K562 (cell line): Measurements from ENCODE around the gene VPS18. TPM values are rescaled to one million over a fixed set of nuclear protein-coding genes. Genes with fewer than 3 reads are reported as not detected.

Experiments used
- ATAC-seq: fragments of 200-7000 bp; cut with Tn5 transposase; 3 replicates; pipeline ENCODE4 v1.9.1; 2020; ENCODE audit warnings: moderate library complexity
- BruUV-seq: library from RNA; stranded (reverse); fragments of 400-500 nt; replicated peaks from 2 replicates; lab custom pipeline; 2021; lab: Mats Ljungman, UMichigan
- CTCF ChIA-PET: fragments of 300-600 bp; formaldehyde crosslinking; extraction: SDS; loops from one replicate; lab custom pipeline; 2021; ENCODE audit warnings: low intra/inter-chr PET ratio; lab: Yijun Ruan, JAX
- POLR2A ChIA-PET: fragments of 300-600, 350-650 bp; sonication (Branson Sonifier 250); formaldehyde crosslinking; extraction: SDS; loops from one replicate; lab custom pipeline; 2021; ENCODE audit warnings: antibody characterized with exemption, inconsistent platforms; lab: Yijun Ruan, JAX
- DNase-seq, 4 experiments: peaks; one replicate each; pipeline versions ENCODE4 v3.0.0 to v3.0.0-alpha.2; 2011 to 2018; ENCODE audit warnings: low spot score in 3 of 4, mixed read lengths in 3 of 4; ENCODE audit errors: extremely low read depth in 1 of 4
- FAIRE-seq: peaks from 2 replicates; lab custom pipeline; 2011; peaks lifted over from hg19 to GRCh38; lab: Jason Lieb, UNC
- H2AFZ ChIP-seq: 2 replicates; pipeline ENCODE4 v1.6.0; 2011; ENCODE audit warnings: low read depth, low read length, control low read depth, inconsistent platforms
- H3K27ac ChIP-seq: fragments of 200-600 bp; 3 replicates; pipeline ENCODE4 v1.8.0; 2011; ENCODE audit warnings: low read depth, mild to moderate bottlenecking, control low read depth, inconsistent platforms, low read length, moderate library complexity, mixed read lengths; ENCODE audit errors: extremely low read depth
- H3K27me3 ChIP-seq, 2 experiments: fragments of 300-600 bp in 1 of 2; 2 replicates in 1 of 2; 3 replicates in 1 of 2; pipeline versions ENCODE4 v1.6.0 to v1.8.0; 2011; ENCODE audit warnings: inconsistent platforms in 2 of 2, low read length in 2 of 2, mild to moderate bottlenecking in 1 of 2, mixed read lengths in 1 of 2, moderate library complexity in 1 of 2; ENCODE audit not compliant: control insufficient read depth in 2 of 2, insufficient read depth in 2 of 2
- H3K36me3 ChIP-seq: fragments of 300-600 bp; 3 replicates; pipeline ENCODE4 v1.8.0; 2011; ENCODE audit warnings: mild to moderate bottlenecking, low read length, inconsistent platforms; ENCODE audit not compliant: control insufficient read depth, insufficient read depth
- H3K4me1 ChIP-seq, 2 experiments: fragments of 200-600 bp in 1 of 2; replicated peaks in 1 of 2; 2 replicates in 1 of 2; 3 replicates in 1 of 2; pipeline versions ENCODE4 v1.5.1 to v1.8.0; 2011; ENCODE audit warnings: inconsistent platforms in 2 of 2, low read length in 2 of 2, mild to moderate bottlenecking in 1 of 2, mixed read lengths in 1 of 2, moderate library complexity in 1 of 2; ENCODE audit not compliant: control insufficient read depth in 2 of 2, insufficient read depth in 2 of 2
- H3K4me2 ChIP-seq: 2 replicates; pipeline ENCODE4 v1.6.1; 2011; ENCODE audit warnings: low read length, control low read depth, inconsistent platforms, mixed read lengths; ENCODE audit not compliant: insufficient read depth
- H3K4me3 ChIP-seq: fragments of 200-600 bp; sonication (generic), shearing (Covaris generic); 2 replicates; pipeline ENCODE4 v1.5.1; 2016; ENCODE audit warnings: control low read depth, inconsistent platforms
- H3K79me2 ChIP-seq: fragments of 200-600 bp; 3 replicates; pipeline ENCODE4 v1.8.0; 2011; ENCODE audit warnings: low read length, inconsistent platforms; ENCODE audit not compliant: control insufficient read depth, insufficient read depth
- H3K9ac ChIP-seq, 2 experiments: 2 replicates each; pipeline versions ENCODE4 v1.6.0 to v1.6.1; 2011; ENCODE audit warnings: low read depth in 2 of 2, low read length in 2 of 2, control low read depth in 1 of 2, inconsistent platforms in 1 of 2, mild to moderate bottlenecking in 1 of 2, mixed read lengths in 1 of 2; ENCODE audit not compliant: insufficient read depth in 1 of 2
- H3K9me1 ChIP-seq: one replicate; pipeline ENCODE4 v1.6.0; 2011; ENCODE audit warnings: inconsistent platforms, mild to moderate bottlenecking, low read length, moderate library complexity; ENCODE audit not compliant: control insufficient read depth, insufficient read depth
- H3K9me3 ChIP-seq: replicated peaks from 2 replicates; pipeline ENCODE4 v1.5.1; 2011; ENCODE audit warnings: low read depth, low read length, inconsistent platforms; ENCODE audit not compliant: control insufficient read depth, insufficient read depth
- H4K20me1 ChIP-seq: replicated peaks from 2 replicates; pipeline ENCODE4 v1.6.1; 2011; ENCODE audit warnings: low read length, inconsistent platforms, mixed read lengths; ENCODE audit not compliant: control insufficient read depth, insufficient read depth
- CTCF ChIP-seq, 3 experiments: IDR thresholded peaks in 2 of 3; conservative IDR thresholded peaks in 1 of 3; 2 replicates each; pipeline ENCODE4 v1.5.1; 2011 to 2012; ENCODE audit warnings: low read length in 3 of 3, mild to moderate bottlenecking in 3 of 3, control low read depth in 2 of 3, improper control_type of control experiment in 1 of 3, inconsistent platforms in 1 of 3, low read depth in 1 of 3, mixed read lengths in 1 of 3, moderate library complexity in 1 of 3; ENCODE audit not compliant: insufficient read depth in 2 of 3
- MBD2 ChIP-seq: sonication (generic); IDR thresholded peaks from 2 replicates; pipeline ENCODE4 v1.6.1; 2016; ENCODE audit warnings: low read depth, borderline replicate concordance
- NR2F6 ChIP-seq: fragments of 450-650 bp; formaldehyde crosslinking; IDR thresholded peaks from 2 replicates; pipeline ENCODE4 v1.4.0; 2020; ENCODE audit warnings: mild to moderate bottlenecking
- RFX7 ChIP-seq: fragments of 250-450 bp; sonication (Bioruptor Pico); IDR thresholded peaks from 2 replicates; pipeline ENCODE4 v1.5.1; 2021; ENCODE audit warnings: mild to moderate bottlenecking
- WGBS: fragments of 100-300 bp; shearing (Covaris generic); methylation state at CpG from one replicate; pipeline ENCODE4 v1.1.6; 2016; ENCODE audit warnings: low coverage, mixed read lengths; ENCODE audit not compliant: insufficient coverage; ENCODE audit errors: missing lambda C conversion rate; 5-methylcytosine and 5-hydroxymethylcytosine counted together
- in situ Hi-C: fragments of 300-500 bp; cut with MboI; formaldehyde crosslinking; loops from 4 replicates; pipeline ENCODE4 v1.15.0; 2018; ENCODE audit warnings: inconsistent platforms, mixed read lengths
- intact Hi-C: fragments of 100-400 bp; cut with micrococcal nuclease; formaldehyde crosslinking; loops from 2 replicates; pipeline ENCODE4 v1.14.2; 2022
- polyA plus RNA-seq, 8 experiments: library from polyadenylated mRNA; depleted of rRNA in 4 of 8; stranded (reverse) in 5 of 8; unstranded in 3 of 8; fragments of >200 nt; fragmentation: Nextera tagmentation in 2 of 8; fragmentation: Illumina TruSeq in 1 of 8; extraction: Ambion mirVana in 2 of 8; extraction: Trizol in 1 of 8; gene quantifications; 2 replicates each; pipeline versions ENCODE4 v1.2.1 to v1.2.3, GENCODE V29; 2011 to 2014; ENCODE audit warnings: inconsistent platforms in 1 of 8, missing spikeins in 1 of 8
- total RNA-seq, 7 experiments: library from RNA; depleted of rRNA in 6 of 7; stranded (reverse); fragments of >200 nt in 6 of 7; fragmentation: Illumina TruSeq in 2 of 7; extraction: Trizol in 2 of 7; gene quantifications; 2 replicates each; pipeline versions ENCODE4 v1.2.1 to v1.2.3, GENCODE V29; 2011 to 2021; ENCODE audit warnings: low replicate concordance in 1 of 7

VPS18 gene
- total and polyA plus RNA-seq, 9 of the 15 experiments (the other 6 are each of a cell fraction or from before 2014, with no cell fraction given), result 0.73 to 19.9 (median 8.5) TPM

- peaks cover 8 to 34% of the 10 kb centered on the region in 2 experiments; a peak in 4 of 5 replicates for H3K4me1 ChIP-seq
- H2AFZ ChIP-seq, result no peak overlapping the region
- no peak for FAIRE-seq
- no peak overlapping the region for H3K4me3 ChIP-seq
- TF ChIP-seq NR2F6 (no peak), RFX7 (CRISPR knock-in tag) (no peak), CTCF (IDR thresholded peaks at IDR 0.05 in 2 of 3, conservative IDR thresholded peaks at IDR 0.05 in 1 of 3; ENCODE audit: insufficient read depth in 2 of 3, low read depth in 1 of 3, low read length in 3 of 3) (0 out of 6 replicates have a peak, but pooled peaks of 1 of the 3 experiments have one; percentile 17), MBD2 (no peak)
- no TSS peak for BruUV-seq
- H3K9me3 ChIP-seq, result no peaks in the 10 kb centered on the region
- H3K27ac ChIP-seq, result no peak overlapping the region
- DNase-seq, result no peak
- H3K36me3 ChIP-seq, result no peaks in the 10 kb centered on the region
- H3K9ac ChIP-seq, result peak overlapping the region in 1 of 2 experiments; percentile 50; a peak in 1 of 4 replicates
- H3K27me3 ChIP-seq, result peaks cover 0 to 3% of the 10 kb centered on the region in 2 experiments; a peak in 1 of 5 replicates
- no peak overlapping the region for H3K4me2 ChIP-seq
- ChIA-PET CTCF (no interaction called here), POLR2A (interaction anchor here (0.7 kb wide), 1 partner anchor 20 kb away, joined by 3 read pairs; no protein-coding TSS in a partner anchor)
- ATAC-seq, result no peak
- H3K9me1 ChIP-seq, result peaks cover 3% of the 10 kb centered on the region
- intact Hi-C loops, result no loop called here
- H4K20me1 ChIP-seq, result no peaks in the 10 kb centered on the region
- WGBS, result 62% methylated on average over 16 of the region's 19 CpGs
- in situ Hi-C loops, result no loop called here
- no peaks in the 10 kb centered on the region for H3K79me2 ChIP-seq
These were observed 43.7 kb downstream of the VPS18 start for GRCh38 chr15:40937762-40938535.
